NCI-H1105 treated with DMSO at 0.1 percent for 48 hours (cell line): ENCODE data around the gene REXO4.
"Not testable (repeated sequence)": the region's sequence is repeated elsewhere in the genome, so short reads cannot be mapped to it uniquely, and the experiment has no call there.

Source experiments
- DNase-seq: peaks from one replicate; lab custom pipeline; 2025; lab: John Stamatoyannopoulos, UW

REXO4 gene

DNA sequence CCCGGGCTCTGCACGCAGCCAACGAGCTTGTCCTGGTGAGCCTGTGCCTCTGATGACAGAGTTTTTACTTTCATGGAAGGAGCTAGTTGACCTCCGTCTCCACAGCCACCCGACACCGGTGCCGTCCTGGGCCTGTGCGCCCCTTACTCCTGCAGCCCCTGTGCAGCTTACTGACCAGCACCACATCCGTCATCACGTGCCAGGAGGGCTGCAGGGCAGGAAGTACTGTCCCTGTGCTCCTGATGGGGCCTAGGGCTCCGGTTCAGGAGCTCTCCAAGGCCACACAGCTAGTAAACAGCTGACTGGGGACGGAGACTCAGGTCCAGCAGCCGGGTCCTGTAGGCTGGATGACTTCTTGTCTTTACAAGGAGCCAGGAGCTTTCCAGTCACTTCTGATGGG, 31.5 kb downstream of the REXO4 start:
- DNase-seq: no peak

DNA sequence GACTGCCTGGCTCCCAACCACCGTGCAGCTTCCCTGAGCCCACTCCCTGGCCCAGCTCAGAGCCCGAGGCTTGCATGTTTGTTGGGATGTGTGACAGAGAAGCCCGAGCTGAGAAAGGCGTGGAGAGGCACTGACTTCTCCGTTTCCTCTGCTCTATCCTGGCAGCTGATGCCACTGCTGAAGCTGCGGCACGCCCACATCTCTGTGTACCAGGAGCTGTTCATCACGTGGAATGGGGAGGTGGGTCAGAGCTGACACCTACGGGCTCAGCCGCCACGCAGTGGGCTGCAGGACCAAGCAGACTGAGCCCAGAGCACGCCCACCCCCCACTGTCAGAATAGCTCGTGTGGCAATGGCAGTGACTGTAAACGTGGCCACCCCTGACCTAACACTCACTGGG, 32.4 kb downstream of the REXO4 start:
- no peak for DNase-seq

DNA sequence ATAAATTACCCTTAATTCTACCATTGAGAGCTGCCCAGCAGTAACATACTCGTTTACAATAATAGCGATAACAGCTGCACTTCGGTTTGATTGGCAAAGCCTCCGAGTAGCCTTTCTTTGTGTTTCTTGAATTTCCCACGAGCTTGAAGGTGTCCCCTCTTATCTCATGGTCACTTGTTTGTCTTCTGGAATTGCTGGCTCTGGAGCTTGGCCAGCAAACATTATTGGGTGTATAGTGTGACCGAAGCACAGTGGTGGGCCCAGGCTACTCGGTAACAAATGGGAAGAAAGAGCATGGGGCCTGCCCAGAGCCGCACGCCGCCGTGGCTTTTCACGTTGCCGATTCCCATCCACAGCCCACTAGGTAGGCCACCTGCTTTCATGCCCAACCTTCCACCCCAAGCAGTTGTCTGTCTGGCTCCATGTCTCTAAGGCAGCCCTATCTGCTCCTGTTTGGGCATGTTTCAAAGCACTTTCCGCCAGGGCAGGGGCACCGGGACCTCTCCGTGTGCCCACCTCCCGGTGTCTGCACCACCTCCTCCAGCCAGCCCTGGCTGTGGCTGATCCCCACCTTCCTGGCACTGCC, 33.0 kb downstream of the REXO4 start:
- DNase-seq: no peak

DNA sequence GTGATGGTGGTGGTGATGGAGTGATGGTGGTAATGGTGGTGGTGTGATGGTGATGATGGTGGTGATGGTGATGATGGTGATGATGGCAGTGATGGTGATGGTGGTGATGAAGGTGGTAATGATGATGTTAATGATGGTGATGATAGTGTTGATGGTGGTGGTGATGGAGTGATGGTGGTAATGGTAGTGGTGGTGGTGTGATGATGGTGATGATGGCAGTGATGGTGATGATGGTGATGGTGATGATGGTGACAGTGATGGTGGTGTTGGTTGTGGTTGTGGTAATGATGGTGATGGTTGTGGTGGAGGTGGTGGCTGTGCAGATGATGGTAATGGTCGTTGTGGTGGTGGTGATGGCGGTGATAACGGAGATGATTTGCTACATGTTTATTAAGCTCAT, 34.4 kb downstream of the REXO4 start:
- no peak for DNase-seq

DNA sequence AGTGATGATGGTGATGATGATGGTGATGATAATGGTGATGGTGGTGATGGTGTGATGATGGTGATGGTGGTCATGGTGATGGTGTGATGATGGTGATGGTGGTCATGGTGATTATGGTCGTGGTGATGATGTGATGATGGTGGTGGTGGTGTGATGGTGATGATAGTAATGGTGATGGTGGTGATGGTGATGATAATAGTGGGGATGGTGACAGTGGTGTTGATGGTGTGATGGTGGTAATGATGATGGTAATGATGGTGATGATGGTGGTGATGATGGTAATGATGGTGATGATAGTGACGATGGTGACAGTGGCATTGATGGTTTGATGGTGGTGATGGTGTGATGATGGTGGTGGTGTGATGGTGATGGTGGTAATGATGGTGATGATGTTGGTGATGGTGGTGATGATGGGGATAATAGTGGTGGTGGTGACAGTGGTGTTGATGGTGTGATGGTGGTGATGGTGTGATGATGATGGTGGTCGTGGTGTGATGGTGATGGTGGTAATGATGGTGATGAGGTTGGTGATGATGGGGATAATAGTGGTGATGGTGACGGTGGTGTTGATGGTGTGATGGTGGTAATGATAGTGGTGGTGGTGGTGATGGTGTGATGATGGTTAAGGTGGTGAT, 35.2 kb downstream of the REXO4 start:
- DNase-seq: no peak

- no peak for DNase-seq
Observed at GRCh38 chr9:133380734-133381133, 37.1 kb downstream of the REXO4 start.

DNA sequence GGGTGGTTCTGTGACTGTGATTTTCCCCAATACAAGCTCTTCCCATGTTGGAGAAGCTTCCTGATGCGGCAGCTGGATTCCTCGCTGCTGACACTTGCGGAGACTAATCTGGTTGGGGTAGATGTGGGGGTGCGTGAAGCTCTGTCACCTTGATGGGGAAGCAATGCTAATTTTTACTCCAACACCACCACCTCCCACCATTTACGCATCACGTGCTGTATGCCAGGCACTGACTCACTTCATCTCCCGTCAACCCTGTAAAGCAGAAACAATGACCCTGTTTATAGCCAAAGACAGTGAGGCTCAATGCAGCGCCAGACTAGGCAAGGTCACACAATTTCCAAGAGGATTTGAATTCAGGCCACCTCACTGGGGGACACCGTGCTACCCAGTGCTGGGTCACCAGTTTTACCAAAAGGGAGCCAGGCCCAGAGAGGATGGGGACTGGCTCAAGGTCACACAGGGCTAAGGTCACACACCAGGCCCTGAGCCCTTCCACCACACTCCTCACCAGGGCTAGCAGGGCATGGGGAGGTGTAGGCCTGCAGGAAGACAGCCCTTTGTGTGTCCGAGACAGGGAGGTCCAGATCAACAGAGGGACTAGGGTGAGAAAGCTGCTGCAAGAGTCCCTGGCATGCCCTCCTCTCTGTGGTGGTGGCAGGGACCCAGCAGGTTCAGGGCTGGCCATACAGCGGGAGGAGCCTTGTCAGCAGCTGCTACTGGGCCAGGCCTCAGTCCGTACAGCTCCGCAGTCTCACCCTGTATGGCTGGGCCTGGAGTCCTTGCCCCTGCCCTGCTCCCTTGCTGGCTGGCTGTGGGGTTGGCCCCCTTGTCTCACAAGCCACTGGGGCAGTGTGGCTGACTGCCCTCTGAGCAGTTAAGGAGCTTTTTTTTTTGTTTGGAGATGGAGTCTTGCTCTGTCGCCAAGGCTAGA, 38.4 kb downstream of the REXO4 start:
- DNase-seq: no peak

DNA sequence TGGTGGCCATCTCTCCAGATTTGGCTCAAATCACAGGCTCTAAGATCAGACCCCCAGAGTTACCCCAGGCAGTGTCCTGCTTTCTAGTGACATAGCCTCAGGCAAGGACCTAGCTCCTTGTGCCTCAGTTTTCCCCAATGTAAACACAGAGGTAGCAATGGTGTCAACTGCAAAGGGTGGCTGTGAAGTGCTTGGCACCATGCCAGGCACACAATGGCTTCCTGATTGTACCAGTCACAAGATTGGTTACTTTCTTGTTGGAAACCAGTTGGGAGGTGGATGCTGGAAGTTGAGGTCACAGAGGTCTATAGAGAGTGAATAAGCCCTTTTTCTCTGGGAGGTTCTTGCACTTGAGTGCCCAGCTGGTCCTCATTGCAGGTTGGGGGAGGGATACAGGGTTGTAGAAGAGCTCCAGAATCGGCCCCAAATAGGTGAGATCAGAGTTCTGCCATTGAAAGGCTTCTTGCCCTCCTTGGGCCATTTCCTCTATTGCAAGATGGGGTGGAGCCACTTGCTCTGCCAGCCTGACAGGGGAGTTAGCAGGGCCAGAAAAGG, 39.3 kb downstream of the REXO4 start:
- DNase-seq: no peak

DNA sequence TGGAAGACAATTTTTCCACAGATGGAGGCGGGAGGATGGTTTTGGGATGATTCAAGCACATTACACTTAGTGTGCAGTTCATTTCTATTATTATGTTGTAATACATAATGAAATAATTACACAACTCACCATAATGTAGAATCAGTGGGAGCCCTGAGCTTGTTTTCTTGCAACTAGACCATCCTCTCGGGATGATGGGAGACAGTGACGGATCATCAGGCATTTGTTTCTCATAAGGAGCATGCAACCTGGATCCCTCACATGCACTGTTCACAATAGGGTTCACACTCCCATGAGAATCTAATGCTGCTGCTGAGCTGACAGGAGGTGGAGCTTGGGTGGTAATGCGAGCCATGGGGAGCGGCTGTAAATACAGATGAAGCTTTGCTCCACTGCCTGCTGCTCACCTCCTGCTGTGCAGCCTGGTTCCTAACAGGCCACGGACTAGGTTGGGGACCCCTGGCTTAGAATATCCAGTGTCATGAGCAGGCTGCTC, 40.0 kb downstream of the REXO4 start:
- no peak for DNase-seq

- DNase-seq: not testable (repeated sequence)
Observed at GRCh38 chr9:133377280-133377679, 40.5 kb downstream of the REXO4 start.

DNA sequence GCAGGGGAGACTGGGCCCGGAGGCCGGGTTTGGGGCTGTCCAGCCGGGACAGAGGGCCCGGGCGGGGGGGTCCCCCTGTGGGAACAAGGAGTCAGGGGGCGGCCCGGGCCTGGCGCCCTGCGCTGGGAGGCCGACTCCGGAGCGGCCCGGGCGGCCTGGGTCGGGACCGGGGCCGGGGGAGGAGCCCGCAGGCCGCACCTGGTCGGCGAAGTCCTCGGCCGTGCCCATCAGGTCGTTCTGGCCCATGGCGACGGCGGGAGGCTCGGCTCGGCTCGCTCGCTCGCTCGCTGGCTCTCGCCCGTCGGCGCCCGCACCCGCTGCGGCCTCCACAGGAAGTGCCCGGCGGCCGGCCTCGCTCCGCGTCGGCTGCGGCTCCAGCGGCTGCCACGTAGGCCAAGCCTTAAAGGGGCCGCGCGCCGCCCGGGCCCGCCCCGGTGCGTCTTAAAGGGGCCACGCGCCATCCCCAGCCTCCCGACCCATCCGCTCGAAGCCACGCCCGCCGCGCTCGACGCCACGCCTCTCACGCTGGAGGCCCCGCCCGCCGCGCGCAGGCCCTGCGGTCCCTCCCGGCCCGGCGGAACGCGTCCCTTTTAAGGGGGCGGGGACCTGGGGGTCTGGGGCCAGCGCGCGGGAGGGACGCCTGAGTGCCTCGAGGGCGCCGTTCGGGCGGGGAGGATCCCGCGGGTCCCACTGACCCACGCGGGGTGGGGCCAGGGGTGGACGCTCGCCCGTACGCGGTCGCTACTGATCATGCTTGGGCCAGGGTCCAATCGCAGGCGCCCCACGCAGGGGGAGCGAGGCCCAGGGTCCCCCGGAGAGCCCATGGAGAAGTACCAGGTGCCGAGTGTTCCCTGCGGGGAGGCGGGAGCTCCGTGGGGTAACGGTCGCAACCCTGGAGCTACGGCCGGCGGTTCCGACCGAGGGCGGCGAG, 41.8 kb downstream of the REXO4 start, which contains the start of the genes STKLD1 and SURF4:
Gene STKLD1, plus strand, starts transcription at position 643 of the 931 bp plus-strand sequence. Its CDS starts 108 bp downstream, at position 751.
Gene SURF4, minus strand, starts transcription at position 337 of the 931 bp plus-strand sequence. Its CDS starts 91 bp downstream, at position 246.
- peak; percentile 88 for DNase-seq

GRCh38 chr9:133375116-133375723, 42.6 kb downstream of the REXO4 start:
- no peak for DNase-seq

- no peak for DNase-seq
Observed at GRCh38 chr9:133374612-133375115, 43.1 kb downstream of the REXO4 start.

- DNase-seq: no peak
Observed at GRCh38 chr9:133372144-133372543, 45.7 kb downstream of the REXO4 start.

DNA sequence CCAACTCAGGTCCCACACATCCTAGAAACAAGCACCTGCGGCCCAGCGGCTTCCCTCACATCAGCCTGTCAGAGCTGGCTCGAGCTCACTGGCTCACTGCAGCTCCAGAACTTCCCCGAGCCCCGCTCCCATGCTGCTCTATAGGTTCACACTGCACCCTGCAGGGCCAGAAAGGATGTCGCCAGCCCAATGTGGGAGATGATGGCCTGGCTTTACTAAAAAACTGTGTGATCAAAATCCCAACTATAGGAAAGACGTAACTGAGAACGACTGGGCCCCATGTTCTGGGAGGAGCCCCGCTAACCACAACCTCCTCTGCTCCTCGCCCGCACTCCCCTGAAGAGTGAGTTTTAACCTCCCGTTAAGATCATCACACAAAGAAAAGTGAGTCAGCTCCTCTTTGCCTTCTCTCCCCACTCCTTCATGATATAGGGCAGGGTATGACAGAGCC, 46.5 kb downstream of the REXO4 start:
- no peak for DNase-seq

DNA sequence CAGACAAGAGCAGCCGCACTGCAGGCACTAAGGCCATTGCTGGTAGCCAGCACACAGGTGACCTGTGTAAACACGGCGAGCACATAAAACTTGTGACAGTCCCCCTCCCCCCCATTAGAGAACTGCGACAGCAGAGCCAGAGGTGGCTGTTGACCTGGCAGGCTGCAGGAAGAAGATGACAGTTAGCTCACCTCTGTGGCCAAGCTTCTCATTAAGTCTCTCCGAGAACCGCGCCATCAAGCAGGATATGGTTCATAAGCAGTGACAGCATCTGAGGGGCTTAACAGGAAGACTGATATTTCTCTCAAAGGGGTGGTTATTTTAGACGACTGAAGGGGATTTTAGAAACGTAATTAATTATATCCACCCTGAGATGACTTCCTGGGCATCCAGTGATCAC, 47.1 kb downstream of the REXO4 start:
- DNase-seq: no peak

DNA sequence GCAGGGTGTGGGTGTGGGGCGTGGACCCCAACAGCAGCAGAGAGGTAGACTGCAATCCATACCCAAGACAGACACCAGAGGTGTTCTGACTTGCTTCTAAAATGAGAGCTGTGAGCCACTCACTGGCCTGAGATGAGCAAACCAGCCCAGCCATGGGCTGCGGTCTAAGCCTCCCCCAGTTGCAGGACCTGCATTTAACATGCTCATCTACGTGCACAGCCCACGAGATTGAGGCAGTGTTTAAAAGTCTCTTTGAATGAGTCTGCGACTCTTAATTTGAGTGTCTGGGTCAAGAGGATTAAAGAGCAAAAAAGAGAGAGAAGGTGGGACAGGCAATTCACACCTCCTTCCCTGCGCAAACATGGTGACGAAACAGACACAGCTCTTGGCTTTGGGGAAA, 47.9 kb downstream of the REXO4 start:
- no peak for DNase-seq

- no peak for DNase-seq
Observed at GRCh38 chr9:133369422-133369821, 48.4 kb downstream of the REXO4 start.

GRCh38 chr9:133368249-133368881, 49.4 kb downstream of the REXO4 start:
- DNase-seq: no peak

- no peak for DNase-seq
Observed at GRCh38 chr9:133367778-133368177, 50.0 kb downstream of the REXO4 start.
